Mesodermal cell (in vitro differentiated cells): Measurements from ENCODE around the gene RTL5.

Experiments
- H3K27ac ChIP-seq: 2 replicates; pipeline ENCODE4 v1.7.0; 2013; ENCODE audit warnings: mild to moderate bottlenecking, low read depth, low read length, moderate library complexity; ENCODE audit not compliant: severe bottlenecking
- H3K36me3 ChIP-seq: 2 replicates; pipeline ENCODE4 v1.7.1; 2013; ENCODE audit warnings: mild to moderate bottlenecking, low read length, moderate library complexity; ENCODE audit not compliant: control insufficient read depth, insufficient read depth
- H3K4me1 ChIP-seq: one replicate; pipeline ENCODE4 v1.7.1; 2013; ENCODE audit warnings: mild to moderate bottlenecking, low read length; ENCODE audit not compliant: insufficient read depth, control insufficient read depth, poor library complexity, severe bottlenecking
- H3K4me3 ChIP-seq: 2 replicates; pipeline ENCODE4 v1.7.0; 2013; ENCODE audit warnings: low read length, control low read depth, mild to moderate bottlenecking; ENCODE audit not compliant: insufficient read depth, poor library complexity, severe bottlenecking; ENCODE audit errors: extremely low read depth
- H3K9me3 ChIP-seq: 2 replicates; pipeline ENCODE4 v1.7.1; 2013; ENCODE audit warnings: mild to moderate bottlenecking, low read length, moderate library complexity; ENCODE audit not compliant: control insufficient read depth
- WGBS, 2 experiments: methylation state at CpG; one replicate each; pipeline ENCODE4 v1.1.5; 2013; ENCODE audit warnings: missing lambda C conversion rate in 2 of 2; ENCODE audit not compliant: insufficient coverage in 2 of 2; 5-methylcytosine and 5-hydroxymethylcytosine counted together

RTL5 gene

GRCh38 chrX:72089254-72089653, 42.5 kb downstream of the RTL5 start:
- Histone ChIP-seq H3K4me1 (no peaks in the 10 kb centered on the region), H3K27ac (no peak overlapping the region), H3K4me3 (no peak overlapping the region), H3K36me3 (no peaks in the 10 kb centered on the region), H3K9me3 (no peaks in the 10 kb centered on the region)
- WGBS, 2 experiments, result 100% methylated on average over 2 of the region's 3 CpGs; no CpG with 5 or more reads in 1 of the 2 experiments

DNA sequence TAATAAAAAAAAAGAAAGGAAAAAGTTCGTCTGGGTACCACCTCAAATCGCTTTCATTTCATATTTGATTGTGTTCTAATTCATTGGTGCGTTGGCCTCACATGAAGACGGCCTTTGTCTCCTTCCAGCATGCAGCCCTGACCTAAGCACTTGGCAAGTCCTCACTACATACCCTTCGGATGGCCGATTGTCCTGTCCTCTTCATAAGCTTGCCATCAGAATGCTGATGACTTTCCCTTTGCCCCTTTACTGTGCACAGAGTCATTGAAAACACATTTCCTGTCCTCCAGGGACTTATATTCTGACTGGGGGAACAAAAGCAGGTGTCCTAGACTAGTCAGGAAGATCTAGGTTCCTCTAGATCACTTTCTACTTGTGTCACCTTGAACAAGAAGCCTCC, 43.0 kb downstream of the RTL5 start:
- no peaks in the 10 kb centered on the region for H3K4me1 ChIP-seq
- 100% methylated on average over 2 of the region's 6 CpGs; no CpG with 5 or more reads in 1 of the 2 experiments for WGBS, 2 experiments
- no peak overlapping the region for H3K27ac ChIP-seq
- no peaks in the 10 kb centered on the region for H3K36me3 ChIP-seq
- no peaks in the 10 kb centered on the region for H3K9me3 ChIP-seq
- no peak overlapping the region for H3K4me3 ChIP-seq

GRCh38 chrX:72086995-72087394, 44.7 kb downstream of the RTL5 start:
- WGBS, 2 experiments, result no CpG with 5 or more reads among the region's 1 CpG
- Histone ChIP-seq H3K36me3 (no peaks in the 10 kb centered on the region), H3K9me3 (no peaks in the 10 kb centered on the region)

GRCh38 chrX:72084114-72084513, 47.6 kb downstream of the RTL5 start:
- H3K4me3 ChIP-seq, result no peak overlapping the region
- no peak overlapping the region for H3K27ac ChIP-seq
- 86% methylated on average over 1 of the region's 1 CpG; no CpG with 5 or more reads in 1 of the 2 experiments for WGBS, 2 experiments
- H3K36me3 ChIP-seq, result no peaks in the 10 kb centered on the region
- peaks cover 22% of the 10 kb centered on the region for H3K4me1 ChIP-seq
- H3K9me3 ChIP-seq, result no peaks in the 10 kb centered on the region

More at GRCh38 chrX:72086995-72087394, 44.7 kb downstream of the RTL5 start:
- Histone ChIP-seq H3K27ac (no peak overlapping the region), H3K4me1 (peaks cover 2% of the 10 kb centered on the region), H3K4me3 (no peak overlapping the region)

GRCh38 chrX:72083291-72083690, 48.4 kb downstream of the RTL5 start:
- no peaks in the 10 kb centered on the region for H3K36me3 ChIP-seq
- H3K4me3 ChIP-seq, result no peak overlapping the region
- no peaks in the 10 kb centered on the region for H3K9me3 ChIP-seq
- H3K27ac ChIP-seq, result no peak overlapping the region
- no CpG with 5 or more reads among the region's 2 CpGs for WGBS, 2 experiments
- peaks cover 27% of the 10 kb centered on the region for H3K4me1 ChIP-seq

GRCh38 chrX:72081605-72082320, 50.0 kb downstream of the RTL5 start:
- no peaks in the 10 kb centered on the region for H3K9me3 ChIP-seq
- peak overlapping the region; percentile 41 for H3K27ac ChIP-seq
- no peaks in the 10 kb centered on the region for H3K36me3 ChIP-seq
- no peak overlapping the region for H3K4me3 ChIP-seq
- WGBS, 2 experiments, result 81 to 97% methylated on average over 6 to 8 of the region's 12 CpGs
- peaks cover 27% of the 10 kb centered on the region for H3K4me1 ChIP-seq

DNA sequence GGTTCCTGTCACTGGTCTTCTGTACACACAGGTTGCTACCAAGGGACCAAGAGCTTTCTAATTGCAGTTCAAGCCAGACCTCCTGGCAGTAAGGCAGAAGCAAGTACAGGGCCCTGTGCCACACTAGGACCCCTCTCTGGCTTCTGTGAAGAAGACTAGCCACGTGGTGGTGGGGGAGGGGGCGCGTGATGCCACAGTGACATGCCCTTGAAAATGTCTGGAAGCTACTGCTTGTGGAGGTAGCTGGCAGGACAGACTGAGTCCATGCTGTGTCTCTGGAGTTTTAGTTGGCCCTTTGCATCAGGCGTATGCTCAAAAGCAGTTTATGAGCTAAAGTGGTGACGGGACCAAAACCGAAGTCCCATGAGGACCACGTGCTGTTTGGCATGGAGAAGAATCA, 50.9 kb downstream of the RTL5 start:
- Histone ChIP-seq H3K27ac (no peak overlapping the region), H3K9me3 (no peaks in the 10 kb centered on the region), H3K4me1 (peaks cover 27% of the 10 kb centered on the region), H3K36me3 (no peaks in the 10 kb centered on the region), H3K4me3 (no peak overlapping the region)
- WGBS, 2 experiments, result 61 to 97% methylated on average over 3 to 6 of the region's 7 CpGs

DNA sequence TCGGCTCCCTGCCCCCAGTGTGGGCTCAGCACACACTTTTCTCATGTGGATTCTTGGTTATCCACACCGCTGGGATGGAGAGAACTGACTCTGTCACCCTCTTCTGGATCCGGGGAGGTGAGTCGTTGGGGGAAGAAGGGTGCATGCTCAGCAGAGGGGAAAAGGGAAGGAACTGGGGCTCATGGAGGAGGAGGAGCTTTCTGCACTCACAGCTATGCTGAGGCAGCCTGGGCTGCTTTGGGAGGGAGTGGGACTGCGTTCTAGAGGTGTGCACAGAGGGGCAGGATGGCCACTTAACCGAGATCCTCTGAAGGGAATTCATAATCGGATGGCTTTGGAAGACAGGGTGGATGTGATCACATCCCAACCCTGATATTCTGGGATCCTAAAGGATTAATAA, 51.6 kb downstream of the RTL5 start:
- no peak overlapping the region for H3K4me3 ChIP-seq
- H3K36me3 ChIP-seq, result no peaks in the 10 kb centered on the region
- peaks cover 27% of the 10 kb centered on the region for H3K4me1 ChIP-seq
- no peaks in the 10 kb centered on the region for H3K9me3 ChIP-seq
- 92 to 100% methylated on average over 1 to 5 of the region's 7 CpGs for whole genome bisulfite sequencing, 2 experiments
- H3K27ac ChIP-seq, result peak overlapping the region; percentile 67

DNA sequence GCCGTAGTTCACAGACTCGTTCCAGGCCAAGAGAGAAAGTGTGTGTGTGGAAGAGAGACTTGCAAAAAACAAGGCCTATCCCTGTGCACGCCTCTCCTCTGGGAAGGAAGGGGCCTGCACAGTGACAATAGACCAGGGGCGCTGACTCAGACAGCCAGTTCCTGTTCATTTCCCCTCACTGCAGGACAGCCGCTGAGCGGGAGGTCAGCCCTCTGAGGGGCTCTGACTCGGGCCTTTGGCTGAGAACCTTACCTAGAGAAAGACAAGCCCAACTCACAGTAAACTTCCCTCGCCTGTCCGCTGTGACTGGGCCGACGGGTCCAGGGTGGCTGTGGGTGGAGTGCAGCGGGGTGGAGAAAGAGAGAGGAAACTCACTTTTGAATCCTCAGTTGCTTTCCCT, 52.1 kb downstream of the RTL5 start:
- Histone ChIP-seq H3K36me3 (no peaks in the 10 kb centered on the region), H3K9me3 (no peaks in the 10 kb centered on the region), H3K4me3 (no peak overlapping the region), H3K4me1 (peaks cover 27% of the 10 kb centered on the region), H3K27ac (peak overlapping the region; percentile 67)
- WGBS, 2 experiments, result 83% methylated on average over 1 of the region's 12 CpGs; no CpG with 5 or more reads in 1 of the 2 experiments

- Histone ChIP-seq H3K4me3 (no peak overlapping the region), H3K9me3 (no peaks in the 10 kb centered on the region), H3K4me1 (peaks cover 27% of the 10 kb centered on the region), H3K36me3 (no peaks in the 10 kb centered on the region), H3K27ac (no peak overlapping the region)
- 93 to 100% methylated on average over 2 to 3 of the region's 4 CpGs for WGBS, 2 experiments
Observed at GRCh38 chrX:72078411-72078810, 53.3 kb downstream of the RTL5 start.
